Measurements from ENCODE around the gene IL11.
"Not testable (repeated sequence)": the region's sequence is repeated elsewhere in the genome, so short reads cannot be mapped to it uniquely, and the experiment has no call there.

IL11 gene

GRCh38 chr19:55370305-55370988, at the start of gene IL11:
IL11 (minus strand) TSS chr19:55370463; CDS start chr19:55370310, 153 bp downstream.
- no peak for DNase-seq

DNA sequence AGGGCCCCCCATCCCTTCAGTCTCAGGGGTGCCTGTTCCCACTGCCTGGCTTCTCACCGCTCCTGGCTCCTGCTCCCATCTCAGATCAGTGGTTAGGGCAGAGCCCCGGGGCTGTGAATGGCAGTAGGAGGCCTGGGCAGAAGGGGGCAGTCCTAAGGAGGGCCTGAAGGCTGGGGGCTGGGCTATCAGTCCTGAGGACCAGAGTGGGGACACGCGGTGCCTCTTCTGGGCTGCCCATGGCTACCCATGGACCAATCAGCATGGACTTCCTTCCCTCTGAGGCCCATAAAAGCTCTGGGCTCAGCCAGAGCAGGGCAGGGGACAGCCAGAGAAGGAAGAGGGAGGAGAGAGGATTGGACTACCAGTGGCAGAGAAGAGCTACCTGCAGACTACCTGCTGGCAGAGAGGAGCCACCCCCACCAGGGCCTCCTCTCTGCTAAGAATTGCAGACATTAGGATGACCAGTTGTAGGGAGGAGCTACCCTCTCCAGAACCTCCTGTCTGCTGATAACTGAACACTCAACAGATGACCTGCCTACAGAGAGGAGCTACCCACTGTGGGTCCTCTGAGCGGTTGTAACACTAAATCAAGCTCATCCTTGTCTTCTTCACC, 49.5 kb upstream of the IL11 start:
- DNase-seq: no peak

DNA sequence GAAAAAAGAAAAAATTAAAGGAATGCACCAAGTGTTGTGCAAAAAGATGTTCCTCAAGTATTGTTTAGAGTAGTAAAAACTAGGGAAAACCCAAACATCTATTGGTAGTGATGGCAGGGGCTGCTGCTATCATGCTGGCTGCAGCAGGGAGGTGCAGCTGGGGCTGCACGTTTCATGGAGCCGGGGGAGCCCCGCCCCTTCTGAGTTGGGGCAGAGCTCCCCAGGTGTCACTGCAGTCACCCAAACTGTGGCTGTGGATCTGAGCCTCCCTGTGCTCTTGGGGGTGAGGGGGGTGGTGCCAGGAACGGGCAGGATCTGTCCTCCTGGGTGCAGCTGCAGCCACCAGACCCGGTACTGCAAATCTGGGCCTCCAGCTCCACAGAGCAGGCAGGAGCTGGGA, 48.8 kb upstream of the IL11 start:
- no peak for DNase-seq

DNA sequence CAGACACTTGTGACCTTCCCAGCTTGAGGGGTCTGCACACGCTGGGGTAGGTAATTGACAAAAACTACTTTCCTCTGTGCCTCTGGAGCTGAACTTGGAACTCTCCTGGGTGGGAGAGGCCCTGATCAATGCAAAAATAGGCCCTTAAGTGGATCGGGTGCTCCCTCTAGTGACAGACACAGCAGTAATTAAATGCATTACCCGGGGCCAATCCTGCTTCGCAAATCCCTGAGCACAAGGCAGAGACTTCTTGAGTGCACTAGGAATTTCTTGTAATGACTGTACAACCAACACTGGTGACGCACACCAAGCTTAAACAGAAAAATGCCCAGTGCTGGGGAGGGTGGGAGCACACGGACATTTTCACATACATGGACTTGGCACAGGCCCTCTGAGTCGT, 47.9 kb upstream of the IL11 start:
- DNase-seq: no peak

DNA sequence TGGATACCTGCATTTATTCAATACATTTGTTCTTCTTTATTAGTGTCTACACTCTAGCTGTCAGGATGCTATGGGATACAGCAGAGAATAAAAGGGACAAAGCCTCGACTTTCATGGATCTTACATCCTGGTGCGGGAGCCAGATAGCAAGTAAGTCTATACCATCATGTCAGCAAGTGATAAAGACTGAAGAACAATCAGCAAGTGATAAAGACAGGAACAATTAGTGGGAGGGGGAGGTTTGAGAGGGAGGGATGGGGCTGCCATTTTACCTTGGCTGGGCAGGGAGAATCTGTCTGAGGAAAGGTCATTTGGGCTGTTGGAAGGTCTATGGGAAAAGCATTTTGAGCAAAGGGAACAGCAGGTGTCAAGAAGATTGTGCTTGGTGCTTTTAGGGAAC, 39.9 kb upstream of the IL11 start:
- no peak for DNase-seq

DNA sequence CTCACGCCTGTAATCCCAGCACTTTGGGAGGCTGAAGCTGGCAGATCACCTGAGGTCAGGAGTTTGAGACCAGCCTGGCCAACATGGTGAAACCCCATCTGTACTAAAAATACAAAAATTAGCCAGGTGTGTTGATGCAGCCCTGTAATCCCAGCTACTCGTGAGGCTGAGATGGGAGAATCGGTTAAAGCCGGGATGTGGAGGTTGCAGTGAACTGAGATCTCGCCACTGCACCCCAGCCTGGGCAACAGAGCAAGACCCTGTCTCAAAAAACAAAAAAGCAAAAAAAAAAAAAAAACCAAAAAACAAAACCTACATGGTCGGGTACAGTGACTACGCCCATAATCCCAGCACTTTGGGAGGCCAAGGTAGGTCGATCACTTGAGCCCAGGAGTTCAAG, 38.9 kb upstream of the IL11 start:
- DNase-seq: not testable (repeated sequence)

DNA sequence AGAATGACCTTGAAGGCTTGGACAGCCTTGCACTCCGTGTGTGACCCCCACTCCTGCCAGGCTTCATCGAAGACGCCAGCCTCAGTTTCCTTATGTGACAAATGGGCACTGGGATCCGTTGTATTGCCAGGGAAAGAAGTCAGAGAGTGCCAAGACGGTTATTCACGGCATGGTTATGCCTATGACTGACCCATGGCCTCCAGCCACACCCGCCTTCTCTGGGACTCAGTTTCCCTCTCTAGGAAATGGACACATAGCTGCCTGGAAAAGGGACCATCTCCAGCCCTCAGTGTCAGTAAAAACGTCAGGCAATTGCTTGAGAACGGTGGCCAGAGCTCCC, 38.2 kb upstream of the IL11 start:
- no peak for DNase-seq

DNA sequence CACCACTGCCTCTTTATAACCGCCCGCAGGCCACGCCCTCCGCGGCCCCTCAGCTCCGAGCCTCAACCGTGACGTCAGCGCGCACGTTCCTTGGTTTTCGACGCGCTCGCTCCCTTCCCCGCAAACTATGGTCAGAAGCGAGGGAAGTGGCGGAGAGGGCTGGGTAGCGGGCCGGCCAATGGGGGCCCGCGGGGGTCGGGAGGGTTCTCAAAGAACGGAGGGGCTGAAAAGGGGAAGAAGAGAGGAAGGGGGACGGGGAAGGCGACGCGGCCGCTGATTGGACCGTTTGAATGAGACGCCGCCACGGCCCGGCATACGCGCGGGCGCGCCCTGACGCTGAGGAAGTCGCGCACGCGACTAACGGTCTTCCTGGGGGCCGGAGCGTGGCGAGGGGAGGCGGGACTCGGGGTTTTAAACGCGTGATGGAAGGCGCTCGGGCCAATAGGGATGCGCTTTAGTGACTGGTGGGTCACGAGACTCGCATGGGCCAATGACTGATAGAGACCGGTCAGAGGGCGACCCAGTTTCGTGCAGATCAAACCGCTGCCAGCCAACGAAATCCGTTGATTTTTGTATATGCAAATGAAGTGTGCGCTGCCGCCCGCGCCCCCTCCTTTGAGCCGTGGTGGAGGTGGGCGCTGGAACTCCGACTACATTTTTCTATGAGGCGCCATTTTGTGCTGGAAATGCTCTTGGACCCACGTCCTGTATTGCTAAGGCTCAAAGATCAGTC, 37.7 kb upstream of the IL11 start:
- peak; percentile 94 for DNase-seq

DNA sequence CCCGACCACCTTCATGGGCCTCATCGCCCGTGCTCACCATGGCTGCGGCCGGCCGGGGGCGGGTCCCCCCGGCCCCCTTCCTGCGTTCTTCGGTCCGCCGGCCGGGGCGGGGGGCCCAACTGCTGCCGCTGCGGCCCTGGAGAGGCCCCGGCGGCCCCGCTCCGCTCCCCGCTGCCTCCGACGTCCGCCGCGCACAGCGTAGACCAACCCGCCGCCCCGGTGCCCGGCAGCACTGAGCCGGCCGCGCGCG, 37.2 kb upstream of the IL11 start, which contains the start of gene UBE2S:
Gene UBE2S (minus strand): TSS at position 239 of the 250 bp plus-strand sequence. CDS start 199 bp downstream, at position 40.
- DNase-seq: not testable (repeated sequence)

DNA sequence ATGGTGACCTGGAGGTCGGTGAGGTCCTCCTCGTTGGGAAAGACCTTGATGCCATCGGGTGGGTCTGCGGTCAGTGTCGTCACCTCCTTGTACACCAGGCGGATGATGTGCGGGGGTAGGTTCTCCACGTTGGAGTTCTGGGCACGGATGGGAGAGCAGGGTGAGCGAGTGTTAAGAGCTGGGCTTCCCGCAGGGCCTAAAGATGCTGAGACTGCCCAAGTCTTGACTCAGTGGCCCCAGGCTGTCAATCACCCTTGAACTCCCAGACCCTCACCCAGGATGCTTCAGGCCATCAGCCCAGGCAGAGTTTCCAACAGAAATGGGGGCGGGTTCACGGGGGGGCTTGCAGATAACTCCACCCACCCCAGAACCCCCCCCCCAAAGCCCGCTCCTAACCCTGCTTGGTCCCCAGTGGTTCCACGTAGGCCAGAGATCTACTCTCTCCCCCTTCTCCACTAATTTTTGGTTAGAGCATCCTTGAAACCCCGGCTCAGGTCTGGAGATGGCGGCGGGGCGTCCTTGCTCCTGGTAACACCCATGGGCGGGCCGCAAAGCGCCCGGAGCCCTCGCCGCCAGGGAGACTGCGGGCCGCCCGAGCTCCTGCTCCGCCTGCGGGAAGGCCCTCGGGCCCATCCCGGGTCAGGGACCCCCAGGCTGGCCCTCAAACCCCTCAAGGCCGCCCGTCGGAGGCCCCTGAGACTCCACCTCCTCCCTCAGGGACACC, 36.7 kb upstream of the IL11 start:
- DNase-seq: no peak

DNA sequence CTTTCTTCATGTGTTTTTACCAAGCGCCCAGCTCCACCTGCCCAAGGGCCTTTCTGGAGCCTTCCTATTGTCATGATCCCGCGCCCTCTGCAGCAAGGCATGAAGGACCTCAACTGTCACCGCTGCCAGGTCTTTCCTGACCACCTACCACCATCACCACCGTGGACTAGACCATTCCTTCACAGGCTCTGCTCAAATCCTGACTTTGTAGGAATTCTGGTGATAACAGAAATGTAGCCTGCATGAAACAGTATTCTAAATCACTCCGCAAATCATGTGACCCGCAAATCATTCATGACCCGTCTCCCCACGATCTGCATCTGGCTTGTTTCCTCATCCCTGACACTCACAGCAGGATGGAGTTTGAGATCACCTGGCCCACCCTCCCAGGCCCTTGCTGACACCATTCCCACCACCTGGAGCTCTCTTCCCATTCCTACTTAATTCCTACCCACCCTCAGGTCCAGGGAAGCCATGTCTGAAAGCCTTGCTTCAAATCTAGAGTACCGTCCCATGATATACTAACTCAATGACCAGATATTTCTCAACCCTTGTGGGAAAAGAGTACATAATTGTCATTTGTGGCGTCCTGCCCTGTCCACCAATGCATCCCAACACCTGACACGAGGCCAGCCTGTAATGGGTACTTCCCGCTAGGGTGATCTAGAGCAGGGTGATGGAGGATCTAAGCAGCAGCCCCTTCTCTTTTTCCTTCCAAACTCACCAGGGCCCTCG, 36.0 kb upstream of the IL11 start:
- no peak for DNase-seq

DNA sequence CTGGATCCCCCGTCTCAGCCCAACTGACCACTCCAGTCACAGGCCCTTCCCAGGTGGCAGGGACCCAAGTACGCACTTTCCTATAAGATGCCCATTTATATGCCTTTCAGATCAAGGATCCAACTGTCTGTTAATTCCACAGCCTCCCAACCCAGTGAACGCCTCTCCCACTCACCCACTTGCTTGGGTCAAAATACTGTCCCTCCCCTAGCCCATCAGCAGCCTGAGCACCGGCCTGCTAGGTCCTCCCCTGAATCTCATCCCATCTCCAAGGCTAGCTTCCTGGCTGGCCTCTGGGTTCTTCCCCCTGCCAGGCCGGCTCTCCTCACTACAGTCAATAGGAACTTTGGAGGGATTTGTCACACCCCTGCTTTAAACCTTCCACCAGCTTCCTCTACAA, 35.4 kb upstream of the IL11 start:
- DNase-seq: no peak

DNA sequence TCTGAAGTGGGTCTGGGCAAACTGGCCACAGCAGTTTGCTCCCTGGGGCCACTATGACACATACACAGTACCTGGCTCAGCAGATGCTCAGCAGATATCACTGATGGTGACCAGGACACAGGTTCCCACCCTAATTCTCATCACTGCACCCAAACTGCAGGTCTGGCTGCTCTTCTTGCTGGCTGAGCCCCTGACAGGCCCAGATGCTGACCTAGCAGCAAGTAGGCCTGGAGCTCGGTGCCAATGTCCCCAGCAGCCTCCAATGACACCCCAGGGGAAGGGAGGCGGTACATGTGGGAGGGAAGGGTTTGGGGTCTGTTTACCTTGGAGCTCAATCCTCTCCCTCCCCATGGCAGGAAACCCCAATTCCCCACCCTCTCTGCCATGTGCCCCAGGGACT, 32.2 kb upstream of the IL11 start:
- no peak for DNase-seq

DNA sequence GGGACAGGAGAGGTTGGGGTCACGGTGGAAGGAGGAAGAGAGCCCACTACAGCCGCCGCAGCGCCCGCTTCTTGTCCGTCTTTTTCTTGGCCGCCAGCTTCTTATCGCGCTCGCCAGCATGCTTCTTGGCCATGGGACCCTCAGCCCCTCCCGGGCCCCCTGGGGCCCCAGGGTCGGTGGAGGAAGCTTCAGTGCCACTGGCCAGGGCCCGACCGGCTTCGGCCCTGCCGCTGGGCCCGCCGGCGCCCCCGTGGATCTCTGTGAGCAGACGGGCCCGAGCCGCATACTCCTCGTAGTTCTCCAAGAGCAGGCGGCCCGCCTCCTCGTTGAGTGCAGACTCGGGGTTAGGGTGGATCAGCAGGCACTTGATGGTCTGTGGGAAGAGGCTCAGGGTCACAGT, 31.1 kb upstream of the IL11 start:
- not testable (repeated sequence) for DNase-seq

GRCh38 chr19:55400281-55401087, 30.2 kb upstream of the IL11 start:
- DNase-seq: no peak

- DNase-seq: no peak
These were observed 28.1 kb upstream of the IL11 start for GRCh38 chr19:55398200-55398925.

DNA sequence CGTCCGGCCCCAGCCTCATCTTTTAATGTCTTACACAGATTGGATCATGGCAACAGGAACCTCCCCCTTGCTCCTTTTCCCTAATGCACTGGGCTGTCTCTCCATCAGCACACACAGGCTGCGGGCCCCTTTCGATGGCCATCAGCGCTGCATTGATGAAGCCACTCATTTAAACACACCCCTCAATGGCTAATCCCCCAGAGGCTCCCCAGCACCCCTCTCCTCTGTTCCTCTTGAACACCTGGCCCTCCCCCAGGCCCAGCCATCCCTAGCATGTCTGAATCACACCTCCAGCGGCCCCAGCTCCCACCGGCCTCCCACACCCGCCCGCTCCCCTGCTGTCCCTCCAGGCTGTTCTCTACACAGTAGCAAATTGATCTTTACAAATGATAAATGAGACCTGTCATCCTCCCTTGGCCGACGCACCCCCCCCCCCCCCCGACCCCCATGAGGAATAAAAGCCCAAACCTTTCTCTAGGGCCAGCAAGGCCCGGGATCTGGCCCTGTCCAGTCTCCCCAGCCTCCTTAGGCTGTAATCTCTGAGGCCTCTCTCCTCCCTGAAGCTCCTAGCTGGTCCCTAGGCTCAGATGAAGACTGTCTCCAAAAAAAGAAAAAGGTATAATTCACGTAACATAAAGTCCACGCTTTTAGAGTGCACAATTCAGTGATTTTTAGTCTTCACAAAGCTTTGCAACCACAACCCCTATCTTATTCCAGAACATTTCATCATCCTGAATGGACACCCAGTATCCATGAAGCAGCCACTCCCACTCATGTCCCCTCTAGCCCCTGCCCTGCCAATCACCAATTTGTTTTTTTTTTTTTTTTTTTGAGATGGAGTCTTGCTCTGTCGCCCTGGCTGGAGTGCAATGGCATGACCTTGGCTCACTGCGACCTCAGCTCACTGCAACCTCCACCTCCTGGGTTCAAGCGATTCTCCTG, 22.8 kb upstream of the IL11 start:
- no peak for DNase-seq

- no peak for DNase-seq
These were observed 21.7 kb upstream of the IL11 start for GRCh38 chr19:55391702-55392615.

GRCh38 chr19:55391191-55391670, 21.0 kb upstream of the IL11 start:
- no peak for DNase-seq
